Fibroblast of villous mesenchyme (primary cell): Measurements from ENCODE around the gene SGTA. TPM values are rescaled to one million over a fixed set of nuclear protein-coding genes. Genes with fewer than 3 reads are reported as not detected.
"Not testable (repeated sequence)": the region's sequence is repeated elsewhere in the genome, so short reads cannot be mapped to it uniquely, and the experiment has no call there.

Source experiments
- DNase-seq: peaks from one replicate; pipeline ENCODE4 v3.0.0-alpha.2; 2010; ENCODE audit warnings: low read depth
- H3K4me3 ChIP-seq: 2 replicates; pipeline ENCODE4 v1.5.1; 2011; ENCODE audit warnings: low read depth, mild to moderate bottlenecking, low read length
- CTCF ChIP-seq: IDR thresholded peaks from 2 replicates; pipeline ENCODE4 v1.5.1; 2012; ENCODE audit warnings: low read depth, mild to moderate bottlenecking, low read length; ENCODE audit not compliant: insufficient read depth
- total RNA-seq: library from RNA; depleted of rRNA; stranded (reverse); fragments of >200 nt; gene quantifications from 2 replicates; pipeline ENCODE4 v1.2.3, GENCODE V29; 2012

SGTA gene
- total RNA-seq, 1 donor = 44.5 TPM

- no peak overlapping the region for H3K4me3 ChIP-seq
- TF ChIP-seq CTCF = no peak
- DNase-seq = no peak
Observed at GRCh38 chr19:2798733-2799132, 15.7 kb upstream of the SGTA start.

GRCh38 chr19:2798158-2798685 lies 15.1 kb upstream of the SGTA start:
- DNase-seq = no peak
- TF ChIP-seq CTCF = no peak
- no peak overlapping the region for H3K4me3 ChIP-seq

GRCh38 chr19:2797280-2797679 lies 14.2 kb upstream of the SGTA start:
- no peak overlapping the region for H3K4me3 ChIP-seq
- TF ChIP-seq CTCF = no peak
- DNase-seq = no peak

- no peak for TF ChIP-seq CTCF
- no peak for DNase-seq
- H3K4me3 ChIP-seq = no peak overlapping the region
Observed at GRCh38 chr19:2796659-2797266, 13.7 kb upstream of the SGTA start.

GRCh38 chr19:2795827-2796658 lies 13.0 kb upstream of the SGTA start:
- DNase-seq = no peak
- TF ChIP-seq CTCF = no peak

GRCh38 chr19:2793577-2793976 lies 10.5 kb upstream of the SGTA start:
- no peak for DNase-seq
- H3K4me3 ChIP-seq = no peak overlapping the region
- TF ChIP-seq CTCF = no peak

More at GRCh38 chr19:2795827-2796658, 13.0 kb upstream of the SGTA start:
- H3K4me3 ChIP-seq = no peak overlapping the region

- no peak for DNase-seq
- H3K4me3 ChIP-seq = no peak overlapping the region
- no peak for TF ChIP-seq CTCF
Observed at GRCh38 chr19:2793126-2793525, 10.1 kb upstream of the SGTA start.

- H3K4me3 ChIP-seq, DNase-seq: not testable (repeated sequence)
Observed at GRCh38 chr19:2792666-2793065, 9.6 kb upstream of the SGTA start.
